Ishikawa (cell line): Measurements from ENCODE around the gene WWOX.

Experiments
- CEBPB ChIP-seq: IDR thresholded peaks from 2 replicates; pipeline ENCODE4 v1.6.1; 2012
- CREB1 ChIP-seq: IDR thresholded peaks from 2 replicates; pipeline ENCODE4 v1.6.1; 2012; ENCODE audit warnings: low read depth
- EGR1 ChIP-seq: IDR thresholded peaks from 2 replicates; pipeline ENCODE4 v1.6.1; 2012
- EP300 ChIP-seq: IDR thresholded peaks from 2 replicates; pipeline ENCODE4 v1.6.1; 2012; ENCODE audit warnings: borderline replicate concordance
- FOXM1 ChIP-seq: IDR thresholded peaks from 2 replicates; pipeline ENCODE4 v1.6.1; 2012; ENCODE audit warnings: low read depth, borderline replicate concordance
- MAX ChIP-seq: IDR thresholded peaks from 2 replicates; pipeline ENCODE4 v1.6.1; 2012
- NFIC ChIP-seq: IDR thresholded peaks from 2 replicates; pipeline ENCODE4 v1.6.1; 2012
- RAD21 ChIP-seq: IDR thresholded peaks from 2 replicates; pipeline ENCODE4 v1.6.1; 2012; ENCODE audit warnings: low read depth
- REST ChIP-seq: IDR thresholded peaks from 2 replicates; pipeline ENCODE4 v1.6.1; 2012; ENCODE audit warnings: low read depth, mild to moderate bottlenecking
- TAF1 ChIP-seq: IDR thresholded peaks from 2 replicates; pipeline ENCODE4 v1.6.1; 2012; ENCODE audit warnings: low read depth, mild to moderate bottlenecking
- TEAD4 ChIP-seq: IDR thresholded peaks from 2 replicates; pipeline ENCODE4 v1.6.1; 2012
- USF1 ChIP-seq: IDR thresholded peaks from 2 replicates; pipeline ENCODE4 v1.6.1; 2012
- YY1 ChIP-seq: IDR thresholded peaks from 2 replicates; pipeline ENCODE4 v1.6.1; 2012; ENCODE audit warnings: low read depth
- ZBTB7A ChIP-seq: IDR thresholded peaks from 2 replicates; pipeline ENCODE4 v1.6.1; 2012; ENCODE audit warnings: low read depth

- no peak for TF ChIP-seq CEBPB
- TF ChIP-seq RAD21 = no peak
- TF ChIP-seq FOXM1 = no peak
- TF ChIP-seq USF1 = no peak
- TF ChIP-seq REST = no peak
- no peak for TF ChIP-seq TAF1
- TF ChIP-seq EP300 = no peak
- TF ChIP-seq CREB1 = no peak
- TF ChIP-seq YY1 = no peak
- no peak for TF ChIP-seq TEAD4
- no peak for TF ChIP-seq MAX
- no peak for TF ChIP-seq NFIC
- no peak for TF ChIP-seq EGR1
- no peak for TF ChIP-seq ZBTB7A
These were observed 391.0 kb downstream of the WWOX start for GRCh38 chr16:78490431-78490830.
